BLaER1 (cell line): ENCODE data around the gene ANO8.

Experiments
- H3K27ac ChIP-seq: shearing (Covaris generic); formaldehyde crosslinking; 2 replicates; pipeline ENCODE4 v1.8.1; 2022
- H3K27me3 ChIP-seq: shearing (Covaris generic); formaldehyde crosslinking; 2 replicates; pipeline ENCODE4 v1.8.1; 2022
- H3K36me3 ChIP-seq: shearing (Covaris generic); formaldehyde crosslinking; 2 replicates; pipeline ENCODE4 v1.8.1; 2022
- H3K4me1 ChIP-seq: shearing (Covaris generic); formaldehyde crosslinking; 2 replicates; pipeline ENCODE4 v1.8.1; 2022
- H3K4me2 ChIP-seq: shearing (Covaris generic); formaldehyde crosslinking; 2 replicates; pipeline ENCODE4 v1.8.1; 2022
- H3K4me3 ChIP-seq: shearing (Covaris generic); formaldehyde crosslinking; 2 replicates; pipeline ENCODE4 v1.8.1; 2022
- H3K9ac ChIP-seq: shearing (Covaris generic); formaldehyde crosslinking; 2 replicates; pipeline ENCODE4 v1.8.1; 2022
- H3K9me3 ChIP-seq: shearing (Covaris generic); formaldehyde crosslinking; 2 replicates; pipeline ENCODE4 v1.8.1; 2022
- H4K20me1 ChIP-seq: shearing (Covaris generic); formaldehyde crosslinking; 2 replicates; pipeline ENCODE4 v1.8.1; 2022
- Cebpa-rat ChIP-seq: shearing (Covaris generic); IDR thresholded peaks from 2 replicates; pipeline ENCODE4 v1.8.1; 2022

Gene ANO8

DNA sequence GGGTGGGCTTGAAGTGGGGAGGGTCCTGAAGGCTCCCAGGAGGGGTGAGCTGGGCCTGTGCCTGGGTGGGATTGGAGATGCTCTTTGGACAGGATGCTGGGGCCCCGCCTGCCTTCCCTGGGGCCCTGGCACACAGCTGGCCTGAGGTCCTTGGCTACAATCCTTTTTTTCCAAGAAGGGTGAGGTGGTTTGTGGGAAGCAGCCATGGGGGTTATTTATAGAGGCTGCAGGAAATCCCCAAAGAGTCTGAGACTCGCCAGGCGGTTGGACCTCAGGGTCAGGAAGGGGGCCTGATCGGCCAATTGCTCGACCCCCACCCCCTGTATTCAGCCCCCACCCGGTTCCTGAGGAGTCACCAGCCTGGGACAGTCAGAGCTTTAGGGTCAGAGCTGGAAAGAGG lies 12.7 kb upstream of the ANO8 start:
- peak overlapping the region; percentile 38 for H3K4me3 ChIP-seq
- peak overlapping the region; percentile 80 for H3K27ac ChIP-seq
- peak overlapping the region; percentile 86 for H3K4me2 ChIP-seq
- H3K36me3 ChIP-seq, result peaks cover 21% of the 10 kb centered on the region
- H4K20me1 ChIP-seq, result no peaks in the 10 kb centered on the region
- peak overlapping the region; percentile 45; the same call in 1 of the 2 replicates for H3K9ac ChIP-seq
- no peaks in the 10 kb centered on the region for H3K9me3 ChIP-seq
- TF ChIP-seq Cebpa-rat, result no peak
- no peaks in the 10 kb centered on the region for H3K27me3 ChIP-seq
- H3K4me1 ChIP-seq, result peaks cover 75% of the 10 kb centered on the region

DNA sequence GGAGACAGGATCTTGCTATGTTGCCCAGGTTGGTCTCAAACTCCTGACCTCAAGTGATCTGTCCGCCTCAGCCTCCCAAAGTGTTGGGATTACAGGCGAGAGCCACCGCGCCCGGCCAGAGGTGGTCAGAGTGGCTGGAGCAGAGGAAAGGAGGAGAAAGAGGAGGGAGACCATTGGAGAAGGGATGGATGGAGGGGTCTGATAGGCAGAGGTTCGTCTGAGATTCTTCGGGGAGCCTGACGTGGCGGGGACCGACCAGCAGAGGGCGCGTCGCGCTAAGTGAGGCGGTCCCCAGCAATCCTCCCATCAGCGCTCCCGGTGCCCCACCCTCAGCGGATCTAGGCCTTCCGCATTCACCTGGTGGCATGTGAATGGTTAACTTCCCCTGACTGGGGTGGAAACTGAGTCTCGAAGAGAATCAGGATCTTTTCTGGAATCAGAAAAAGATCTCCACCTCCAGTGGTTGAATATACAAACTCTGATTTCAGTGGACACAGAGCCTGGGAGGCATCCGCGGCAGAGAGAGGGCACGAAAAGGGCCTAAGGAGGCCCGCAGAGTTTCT lies 11.5 kb upstream of the ANO8 start:
- Histone ChIP-seq H3K9ac (no peak overlapping the region), H3K27ac (peak overlapping the region; percentile 80), H3K4me1 (peaks cover 64% of the 10 kb centered on the region), H3K9me3 (no peaks in the 10 kb centered on the region), H3K36me3 (peaks cover 32% of the 10 kb centered on the region), H4K20me1 (no peaks in the 10 kb centered on the region), H3K27me3 (no peaks in the 10 kb centered on the region), H3K4me2 (peak overlapping the region; percentile 86), H3K4me3 (no peak overlapping the region)
- TF ChIP-seq Cebpa-rat, result no peak

DNA sequence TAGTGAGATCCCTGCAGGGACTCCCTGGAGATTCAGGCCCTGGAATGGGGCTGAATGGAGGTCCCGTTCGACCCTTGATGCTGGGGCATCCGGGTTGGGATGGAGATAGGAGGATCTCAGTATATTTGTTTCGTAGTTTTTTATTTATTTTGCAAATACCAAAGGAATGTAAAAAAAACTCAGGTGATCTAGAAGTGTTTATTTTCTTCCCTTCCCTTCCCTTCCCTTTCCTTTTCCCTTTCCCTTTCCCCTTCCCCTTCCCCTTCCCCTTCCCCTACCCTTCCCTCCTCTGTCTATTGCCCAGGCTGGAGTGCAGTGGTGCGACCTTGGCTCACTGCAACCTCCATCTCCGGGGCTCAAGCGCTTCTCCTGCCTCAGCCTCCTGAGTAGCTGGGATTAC lies 7.2 kb upstream of the ANO8 start:
- TF ChIP-seq Cebpa-rat, result no peak
- no peak overlapping the region for H3K9ac ChIP-seq
- H3K36me3 ChIP-seq, result peaks cover 45% of the 10 kb centered on the region
- no peaks in the 10 kb centered on the region for H4K20me1 ChIP-seq
- H3K9me3 ChIP-seq, result no peaks in the 10 kb centered on the region
- H3K27me3 ChIP-seq, result no peaks in the 10 kb centered on the region
- H3K4me3 ChIP-seq, result no peak overlapping the region
- no peak overlapping the region for H3K4me2 ChIP-seq
- H3K27ac ChIP-seq, result no peak overlapping the region
- peaks cover 33% of the 10 kb centered on the region for H3K4me1 ChIP-seq

DNA sequence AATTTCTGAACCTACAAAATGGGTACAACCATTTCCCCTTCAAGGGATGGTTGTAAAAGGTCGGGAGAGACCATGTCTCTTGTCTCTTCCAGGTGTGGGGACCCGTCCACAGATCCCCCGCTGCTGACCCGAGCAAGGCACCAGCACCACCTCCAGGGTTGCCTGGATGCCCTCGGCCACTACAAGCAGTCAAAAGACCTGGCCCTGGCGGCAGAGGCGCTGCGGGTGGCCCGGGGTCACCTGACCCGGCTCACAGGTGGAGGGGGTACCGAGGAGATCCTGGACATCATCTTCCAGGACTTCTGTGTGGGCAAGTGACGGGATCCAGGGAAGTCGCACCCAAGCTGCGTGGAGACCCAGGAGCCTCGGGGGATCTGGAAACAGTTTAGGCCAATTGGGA lies 6.7 kb upstream of the ANO8 start:
- peaks cover 29% of the 10 kb centered on the region for H3K4me1 ChIP-seq
- no peak for TF ChIP-seq Cebpa-rat
- H3K27me3 ChIP-seq, result no peaks in the 10 kb centered on the region
- H4K20me1 ChIP-seq, result no peaks in the 10 kb centered on the region
- no peak overlapping the region for H3K27ac ChIP-seq
- H3K4me2 ChIP-seq, result no peak overlapping the region
- no peak overlapping the region for H3K4me3 ChIP-seq
- no peaks in the 10 kb centered on the region for H3K9me3 ChIP-seq
- peaks cover 45% of the 10 kb centered on the region for H3K36me3 ChIP-seq
- H3K9ac ChIP-seq, result no peak overlapping the region

DNA sequence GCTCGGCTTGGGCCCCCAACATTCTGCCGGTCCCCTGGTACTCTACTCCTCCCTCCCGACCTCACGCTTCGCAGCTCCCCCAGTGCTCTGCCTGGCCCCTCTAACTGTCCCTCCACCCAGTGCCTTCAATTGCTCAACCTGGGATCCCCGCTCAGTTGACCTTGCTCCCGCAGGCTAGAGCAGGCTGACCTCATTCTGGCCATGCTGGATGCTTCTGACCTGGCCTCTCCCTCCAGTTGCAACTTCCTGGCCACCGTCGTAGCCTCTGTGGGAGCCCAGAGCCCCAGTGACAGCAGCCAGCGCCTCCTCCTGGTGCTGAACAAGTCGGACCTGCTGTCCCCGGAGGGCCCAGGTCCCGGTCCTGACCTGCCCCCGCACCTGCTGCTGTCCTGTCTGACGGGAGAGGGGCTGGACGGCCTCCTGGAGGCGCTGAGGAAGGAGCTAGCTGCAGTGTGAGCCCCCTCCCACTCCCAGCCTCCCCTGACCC lies 6.3 kb upstream of the ANO8 start:
- H3K36me3 ChIP-seq, result peaks cover 45% of the 10 kb centered on the region
- no peak overlapping the region for H3K4me2 ChIP-seq
- H3K9me3 ChIP-seq, result no peaks in the 10 kb centered on the region
- H3K4me3 ChIP-seq, result no peak overlapping the region
- H3K27me3 ChIP-seq, result no peaks in the 10 kb centered on the region
- H3K27ac ChIP-seq, result no peak overlapping the region
- no peak for TF ChIP-seq Cebpa-rat
- H3K4me1 ChIP-seq, result peaks cover 28% of the 10 kb centered on the region
- no peaks in the 10 kb centered on the region for H4K20me1 ChIP-seq
- H3K9ac ChIP-seq, result no peak overlapping the region

DNA sequence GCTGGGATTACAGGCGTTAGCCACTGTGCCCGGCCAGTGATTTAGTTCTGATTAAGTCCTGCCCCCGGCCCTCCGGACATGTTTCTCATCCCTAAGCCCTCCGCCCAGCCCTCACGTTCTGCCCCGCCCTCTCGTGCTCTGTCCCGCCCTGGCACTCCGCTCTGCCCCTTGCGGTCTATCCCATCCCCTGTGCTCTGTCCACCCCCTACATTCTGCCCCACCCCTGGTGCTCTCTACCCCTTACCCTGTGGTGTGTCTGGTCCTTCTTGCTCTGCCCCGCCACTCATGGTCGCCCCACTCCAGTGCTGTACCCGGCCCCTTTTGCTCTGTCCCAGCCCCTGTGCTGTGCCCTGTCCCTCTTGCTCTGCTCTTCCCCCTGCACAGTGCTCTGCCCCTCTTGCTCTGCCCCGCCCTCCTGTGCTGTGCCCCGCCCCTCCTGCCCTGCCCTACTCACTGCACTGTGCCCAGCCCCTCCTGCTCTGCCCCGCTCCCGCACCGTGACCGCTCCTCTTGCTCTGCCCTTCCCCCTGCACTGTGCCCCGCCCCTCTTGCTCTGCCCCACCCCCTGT lies 5.7 kb upstream of the ANO8 start:
- H3K4me1 ChIP-seq, result peaks cover 32% of the 10 kb centered on the region
- H3K27ac ChIP-seq, result no peak overlapping the region
- H3K9me3 ChIP-seq, result no peaks in the 10 kb centered on the region
- no peaks in the 10 kb centered on the region for H3K27me3 ChIP-seq
- no peak overlapping the region for H3K9ac ChIP-seq
- H3K4me2 ChIP-seq, result no peak overlapping the region
- H3K36me3 ChIP-seq, result peaks cover 45% of the 10 kb centered on the region
- no peak overlapping the region for H3K4me3 ChIP-seq
- no peak for TF ChIP-seq Cebpa-rat
- no peaks in the 10 kb centered on the region for H4K20me1 ChIP-seq

DNA sequence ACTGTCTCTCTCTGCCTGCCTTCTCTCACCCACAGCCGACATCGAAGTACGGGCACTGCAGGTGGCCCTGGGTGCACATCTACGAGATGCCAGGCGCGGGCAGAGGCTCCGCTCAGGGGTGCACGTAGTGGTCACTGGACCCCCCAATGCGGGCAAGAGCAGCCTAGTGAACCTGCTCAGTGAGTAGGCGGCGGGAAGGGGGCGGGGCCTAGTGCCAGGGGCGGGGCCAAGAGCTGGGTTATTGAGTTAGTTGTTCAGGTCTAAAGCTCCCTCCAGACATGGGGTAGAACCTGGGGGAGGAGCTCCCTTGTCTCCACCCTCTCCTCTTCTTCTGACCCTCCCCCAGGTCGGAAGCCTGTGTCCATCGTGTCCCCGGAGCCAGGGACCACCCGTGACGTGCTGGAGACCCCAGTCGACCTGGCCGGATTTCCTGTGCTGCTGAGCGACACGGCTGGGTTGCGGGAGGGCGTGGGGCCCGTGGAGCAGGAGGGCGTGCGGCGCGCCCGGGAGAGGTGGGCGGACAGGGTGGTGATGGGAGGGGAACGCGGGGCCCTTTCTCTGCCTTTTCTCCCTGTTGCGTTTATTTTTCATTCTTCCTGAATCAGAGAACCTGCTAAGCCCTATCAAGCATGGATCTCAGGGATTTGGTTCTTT lies 4.6 kb upstream of the ANO8 start:
- Histone ChIP-seq H3K27me3 (no peaks in the 10 kb centered on the region), H4K20me1 (no peaks in the 10 kb centered on the region), H3K4me1 (peaks cover 28% of the 10 kb centered on the region), H3K36me3 (peaks cover 43% of the 10 kb centered on the region), H3K4me3 (no peak overlapping the region; the same call in 1 of the 2 replicates), H3K27ac (no peak overlapping the region), H3K9me3 (no peaks in the 10 kb centered on the region), H3K9ac (no peak overlapping the region), H3K4me2 (peak overlapping the region; percentile 99; the same call in 1 of the 2 replicates)
- no peak for TF ChIP-seq Cebpa-rat

GRCh38 chr19:17338433-17339078 lies 3.9 kb upstream of the ANO8 start:
- Histone ChIP-seq H3K9me3 (no peaks in the 10 kb centered on the region), H3K27ac (peak overlapping the region; percentile 84), H3K4me2 (peak overlapping the region; percentile 99), H3K4me1 (peaks cover 34% of the 10 kb centered on the region), H3K4me3 (peak overlapping the region; percentile 75), H4K20me1 (no peaks in the 10 kb centered on the region), H3K27me3 (no peaks in the 10 kb centered on the region), H3K9ac (peak overlapping the region; percentile 87), H3K36me3 (peaks cover 36% of the 10 kb centered on the region)
- TF ChIP-seq Cebpa-rat, result no peak

DNA sequence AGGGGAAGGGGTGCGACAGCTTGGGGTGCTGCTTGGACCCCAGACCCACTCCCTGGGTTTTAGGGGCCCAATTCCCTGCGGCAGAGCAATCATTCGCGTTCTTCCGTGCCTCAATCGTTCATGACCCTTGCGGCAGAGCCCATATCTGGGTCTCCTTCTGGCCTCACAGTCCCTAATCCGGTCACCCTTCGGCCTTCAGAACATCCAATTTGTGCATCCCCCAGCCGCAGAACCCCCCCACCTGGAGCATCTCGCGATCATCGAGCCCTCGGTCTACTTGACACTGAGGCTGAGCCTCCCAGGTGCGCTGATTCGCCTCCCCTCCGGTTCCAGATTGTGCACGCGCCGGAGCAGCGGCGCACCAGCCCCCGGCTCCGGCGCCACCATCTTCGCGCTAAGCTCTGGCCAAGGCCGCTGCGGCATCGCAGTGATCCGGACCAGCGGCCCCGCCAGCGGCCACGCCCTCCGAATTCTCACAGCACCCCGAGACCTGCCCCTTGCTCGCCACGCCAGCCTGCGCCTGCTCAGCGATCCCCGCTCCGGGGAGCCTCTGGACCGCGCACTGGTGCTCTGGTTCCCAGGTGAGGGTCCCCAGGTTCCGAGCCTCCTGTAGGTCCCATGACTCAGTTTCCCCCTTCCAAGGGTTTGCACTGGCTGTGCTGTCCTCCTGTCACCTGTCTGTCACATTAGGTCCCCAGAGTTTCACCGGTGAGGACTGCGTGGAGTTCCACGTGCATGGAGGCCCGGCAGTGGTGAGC lies 3.2 kb upstream of the ANO8 start:
- Histone ChIP-seq H3K27me3 (no peaks in the 10 kb centered on the region), H4K20me1 (no peaks in the 10 kb centered on the region), H3K4me2 (peak overlapping the region; percentile 99), H3K9ac (peak overlapping the region; percentile 87), H3K36me3 (peaks cover 33% of the 10 kb centered on the region), H3K4me3 (peak overlapping the region; percentile 75), H3K27ac (peak overlapping the region; percentile 84), H3K4me1 (peaks cover 38% of the 10 kb centered on the region), H3K9me3 (peaks cover 1% of the 10 kb centered on the region; the same call in 1 of the 2 replicates)
- TF ChIP-seq Cebpa-rat, result no peak
